Cardiac fibroblast (primary cell): ENCODE results near the gene TEX11.
"Not testable (repeated sequence)": the region's sequence is repeated elsewhere in the genome, so short reads cannot be mapped to it uniquely, and the experiment has no call there.

Experiments used
- DNase-seq, 2 donors: peaks; one replicate each; pipeline versions ENCODE4 v3.0.0 to v3.0.0-alpha.2; 2010; ENCODE audit warnings: low read depth in 2 of 2
- H3K4me3 ChIP-seq, 2 donors: replicated peaks in 1 of 2; 1 replicate in 1 of 2; 2 replicates in 1 of 2; pipeline ENCODE4 v1.5.1; 2011; ENCODE audit warnings: low read depth in 2 of 2, low read length in 2 of 2, mild to moderate bottlenecking in 2 of 2, moderate library complexity in 1 of 2
- CTCF ChIP-seq: IDR thresholded peaks from one replicate; pipeline ENCODE4 v1.5.1; 2011; ENCODE audit warnings: low read depth, mild to moderate bottlenecking, low read length, inconsistent platforms

The TEX11 gene

GRCh38 chrX:70825366-70825765 is 83.1 kb downstream of the TEX11 start:
- H3K4me3 ChIP-seq, result no peak overlapping the region
- DNase-seq, result no peak
- TF ChIP-seq CTCF, result no peak

DNA sequence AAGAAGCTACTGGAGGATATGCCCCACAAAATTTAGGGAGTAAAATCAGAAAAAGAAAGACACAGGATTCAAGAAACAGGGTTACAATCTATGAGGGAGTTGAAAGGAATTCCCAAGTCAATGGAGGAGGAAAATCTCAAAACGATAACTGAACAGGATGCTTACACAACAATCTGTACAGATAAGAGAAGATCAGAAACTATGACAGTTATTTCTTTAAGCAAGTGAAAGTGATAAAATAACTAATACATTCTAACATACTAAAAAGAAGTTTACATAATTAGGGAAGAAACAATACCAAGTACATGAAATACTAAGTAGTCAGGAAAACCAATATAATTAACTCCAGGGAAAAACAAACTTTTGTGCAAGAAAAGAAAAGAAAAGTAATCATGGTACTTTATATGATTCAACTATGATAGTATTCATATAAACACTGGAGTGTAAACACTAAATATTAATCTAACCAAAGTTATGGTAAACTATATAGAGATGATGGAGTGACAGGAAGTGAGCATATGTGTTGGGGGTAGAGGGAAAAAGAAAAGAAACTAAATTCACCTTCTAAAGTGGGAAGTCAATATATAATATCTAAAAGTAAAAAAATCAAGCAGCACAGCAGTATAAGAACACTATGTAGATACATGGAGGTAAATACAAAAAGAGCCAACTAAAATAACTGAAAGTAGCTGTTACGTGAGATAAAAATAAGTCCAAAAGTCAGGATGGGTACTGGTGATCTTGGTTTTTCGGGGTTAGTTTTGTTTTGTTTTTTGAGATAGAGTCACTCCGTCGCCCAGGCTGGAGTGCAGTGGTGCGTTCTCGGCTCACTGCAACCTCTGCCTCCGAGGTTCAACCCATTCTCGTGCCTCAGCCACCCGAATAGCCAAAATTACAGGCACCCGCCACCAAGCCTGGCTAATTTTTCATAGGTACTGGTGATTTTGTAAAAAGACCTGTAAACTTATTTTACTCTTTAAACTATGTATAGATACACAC is 99.3 kb downstream of the TEX11 start:
- no peak overlapping the region for H3K4me3 ChIP-seq
- no peak for TF ChIP-seq CTCF

DNA sequence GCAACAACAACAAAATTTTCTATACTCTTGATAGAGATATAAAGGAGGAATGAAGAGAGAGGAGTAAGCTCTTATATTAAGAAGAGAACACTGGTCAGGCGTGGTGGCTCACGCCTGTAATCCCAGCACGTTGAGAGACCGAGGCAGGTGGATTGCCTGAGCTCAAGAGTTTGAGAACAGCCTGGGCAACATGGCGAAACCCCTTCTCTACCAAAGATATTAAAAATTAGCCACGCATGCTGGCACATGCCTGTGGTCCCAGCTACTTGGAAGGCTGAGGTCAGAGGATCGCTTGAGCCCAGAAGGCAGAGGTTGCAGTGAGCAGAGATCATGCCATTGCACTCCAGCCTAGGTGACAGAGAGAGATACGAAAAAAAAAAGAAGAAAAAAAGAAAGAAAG is 102.4 kb downstream of the TEX11 start:
- H3K4me3 ChIP-seq, result no peak overlapping the region
- no peak for DNase-seq
- TF ChIP-seq CTCF, result no peak

More for the DNA sequence above, 99.3 kb downstream of the TEX11 start:
- DNase-seq, result no peak

DNA sequence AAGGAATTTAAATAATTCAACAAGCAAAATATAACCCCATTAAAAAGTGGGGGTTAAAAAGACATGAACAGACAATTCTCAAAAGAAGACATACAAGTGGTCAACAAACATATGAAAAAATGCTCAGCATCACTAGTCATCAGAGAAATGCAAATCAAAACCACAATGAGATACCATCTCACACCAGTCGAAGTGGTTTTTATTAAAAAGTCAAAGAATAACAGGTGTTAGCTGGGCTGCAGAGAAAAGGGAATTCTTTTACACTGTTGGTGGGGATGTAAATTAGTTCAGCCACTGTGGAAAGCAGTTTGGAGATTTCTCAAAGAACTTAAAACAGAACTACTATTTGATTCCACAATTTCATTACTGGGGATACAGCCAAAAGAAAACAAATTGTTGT is 111.8 kb downstream of the TEX11 start:
- DNase-seq, H3K4me3 ChIP-seq: not testable (repeated sequence)

- no peak overlapping the region for H3K4me3 ChIP-seq
- no peak for TF ChIP-seq CTCF
- DNase-seq, result no peak
Measured at GRCh38 chrX:70774223-70774622, 134.3 kb downstream of the TEX11 start.

DNA sequence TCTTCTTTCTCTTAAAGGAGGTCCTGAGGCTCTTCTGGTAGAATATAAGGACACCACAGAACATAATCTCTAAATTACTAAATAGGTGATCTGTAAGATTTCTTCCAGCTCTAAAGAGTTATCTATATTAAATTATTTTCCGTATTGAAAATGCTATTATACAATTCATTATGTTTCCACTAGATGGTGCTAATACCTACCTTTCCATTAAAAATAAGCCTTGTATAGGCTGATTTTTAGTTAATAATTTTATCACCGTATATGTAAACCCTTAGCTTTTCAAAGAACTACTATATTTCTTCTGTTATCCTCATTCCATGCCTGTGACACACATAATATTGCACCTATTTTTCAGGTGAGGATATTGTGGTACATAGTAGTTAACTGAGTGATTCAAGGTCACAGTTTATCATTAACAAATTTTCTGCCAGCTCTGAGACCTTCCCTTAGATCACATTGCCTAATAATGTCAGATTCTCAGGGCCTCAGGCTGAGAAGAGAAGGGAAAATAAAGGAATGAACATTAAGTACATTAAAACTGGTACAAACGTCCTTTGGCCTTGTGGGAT is 138.8 kb downstream of the TEX11 start:
- peak; percentile 1 to 19 for DNase-seq
- H3K4me3 ChIP-seq, result no peak overlapping the region
- TF ChIP-seq CTCF, result peak; percentile 24

DNA sequence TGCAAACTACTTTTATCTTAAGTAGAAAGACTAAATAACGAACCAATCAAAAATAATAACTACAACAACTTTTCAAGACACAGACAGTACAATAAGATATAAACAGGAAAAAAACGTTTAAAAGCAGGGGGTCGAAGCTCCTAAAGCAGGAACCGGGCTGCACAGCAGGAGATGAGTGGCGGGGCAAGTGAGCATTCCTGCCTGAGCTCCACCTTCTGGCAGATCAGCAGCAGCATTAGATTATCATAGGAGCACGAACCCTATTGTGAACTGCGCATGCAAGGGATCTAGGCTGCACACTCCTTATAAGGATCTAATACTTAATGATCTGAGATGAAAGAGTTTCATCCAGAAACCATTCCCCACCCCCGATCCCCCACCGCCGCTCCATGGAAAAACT is 146.2 kb downstream of the TEX11 start:
- TF ChIP-seq CTCF, result no peak
- DNase-seq, result no peak
- no peak overlapping the region for H3K4me3 ChIP-seq
